Gastrocnemius medialis (tissue), 4 donors: Measurements from ENCODE around the gene RYR1. TPM values are rescaled to one million over a fixed set of nuclear protein-coding genes. Genes with fewer than 3 reads are reported as not detected.
"Not testable (repeated sequence)": the region's sequence is repeated elsewhere in the genome, so short reads cannot be mapped to it uniquely, and the experiment has no call there.

Experiments used
- ATAC-seq, 2 donors: fragments of 150-250 bp; one replicate each; pipeline ENCODE4 v1.9.1; 2016
- DNase-seq, 2 donors: peaks; one replicate each; pipeline ENCODE4 v3.0.0-alpha.2; 2019
- H3K27ac ChIP-seq, 4 donors: fragments of 200-600 bp; sonication (generic); 1 replicate in 1 of 4; 2 replicates in 3 of 4; pipeline ENCODE4 v1.5.1; 2016 to 2018; ENCODE audit warnings: mild to moderate bottlenecking in 2 of 4, moderate library complexity in 1 of 4
- H3K27me3 ChIP-seq, 3 donors: fragments of 200-600 bp; sonication (generic) in 2 of 3; 1 replicate in 1 of 3; 2 replicates in 2 of 3; pipeline versions ENCODE4 v1.5.1 to v1.6.0; 2016 to 2019; ENCODE audit warnings: mild to moderate bottlenecking in 1 of 3, moderate library complexity in 1 of 3
- H3K36me3 ChIP-seq, 2 donors: fragments of 200-600 bp; sonication (generic) in 1 of 2; one replicate each; pipeline ENCODE4 v1.5.1; 2017 to 2018
- H3K4me1 ChIP-seq, 2 donors: fragments of 200-600 bp; sonication (generic) in 1 of 2; one replicate each; pipeline ENCODE4 v1.5.1; 2016 to 2017; ENCODE audit warnings: mild to moderate bottlenecking in 2 of 2
- H3K4me3 ChIP-seq, 4 donors: fragments of 200-600 bp; sonication (generic) in 3 of 4; 1 replicate in 1 of 4; 2 replicates in 3 of 4; pipeline ENCODE4 v1.5.1; 2016 to 2019; ENCODE audit warnings: mild to moderate bottlenecking in 2 of 4
- H3K9me3 ChIP-seq, 3 donors: fragments of 200-600 bp; sonication (generic) in 2 of 3; 1 replicate in 1 of 3; 2 replicates in 2 of 3; pipeline ENCODE4 v1.5.1; 2016 to 2019
- POLR2A ChIP-seq, 2 donors: fragments of 450-650 bp; IDR thresholded peaks; one replicate each; pipeline ENCODE4 v1.6.1; 2017; ENCODE audit warnings: antibody characterized with exemption in 2 of 2, mild to moderate bottlenecking in 2 of 2, moderate library complexity in 2 of 2
- in situ Hi-C, 4 donors: fragments of 200-750 bp; cut with MboI; loops; one replicate each; pipeline versions ENCODE4 v1.15.0 to v1.8.0; 2017; ENCODE audit warnings: low sequenced_read_pairs in 4 of 4
- intact Hi-C: fragments of 100-400 bp; cut with DNase I; formaldehyde crosslinking; loops from one replicate; pipeline ENCODE4 v1.15.1; 2023; ENCODE audit warnings: low total_unique reads
- total RNA-seq, 4 donors: library from RNA; depleted of rRNA; stranded (reverse); fragments of >200 nt; gene quantifications; one replicate each; pipeline versions ENCODE4 v1.1.0 to v1.2.3, GENCODE V29; 2016
- TF ChIP-seq, protein P1 (sequence below), 5 experiments: fragments of 450-650 bp in 3 of 5; fragments of 200-600 bp in 2 of 5; sonication (generic) in 2 of 5; IDR thresholded peaks in 4 of 5; conservative IDR thresholded peaks in 1 of 5; 1 replicate in 4 of 5; 2 replicates in 1 of 5; pipeline ENCODE4 v1.5.1; 2016 to 2019; ENCODE audit warnings: antibody characterized with exemption in 5 of 5, mild to moderate bottlenecking in 3 of 5, moderate library complexity in 3 of 5

Gene RYR1
- total RNA-seq, 4 donors from 2014 or later: 607 to 831 (median 724) TPM

DNA sequence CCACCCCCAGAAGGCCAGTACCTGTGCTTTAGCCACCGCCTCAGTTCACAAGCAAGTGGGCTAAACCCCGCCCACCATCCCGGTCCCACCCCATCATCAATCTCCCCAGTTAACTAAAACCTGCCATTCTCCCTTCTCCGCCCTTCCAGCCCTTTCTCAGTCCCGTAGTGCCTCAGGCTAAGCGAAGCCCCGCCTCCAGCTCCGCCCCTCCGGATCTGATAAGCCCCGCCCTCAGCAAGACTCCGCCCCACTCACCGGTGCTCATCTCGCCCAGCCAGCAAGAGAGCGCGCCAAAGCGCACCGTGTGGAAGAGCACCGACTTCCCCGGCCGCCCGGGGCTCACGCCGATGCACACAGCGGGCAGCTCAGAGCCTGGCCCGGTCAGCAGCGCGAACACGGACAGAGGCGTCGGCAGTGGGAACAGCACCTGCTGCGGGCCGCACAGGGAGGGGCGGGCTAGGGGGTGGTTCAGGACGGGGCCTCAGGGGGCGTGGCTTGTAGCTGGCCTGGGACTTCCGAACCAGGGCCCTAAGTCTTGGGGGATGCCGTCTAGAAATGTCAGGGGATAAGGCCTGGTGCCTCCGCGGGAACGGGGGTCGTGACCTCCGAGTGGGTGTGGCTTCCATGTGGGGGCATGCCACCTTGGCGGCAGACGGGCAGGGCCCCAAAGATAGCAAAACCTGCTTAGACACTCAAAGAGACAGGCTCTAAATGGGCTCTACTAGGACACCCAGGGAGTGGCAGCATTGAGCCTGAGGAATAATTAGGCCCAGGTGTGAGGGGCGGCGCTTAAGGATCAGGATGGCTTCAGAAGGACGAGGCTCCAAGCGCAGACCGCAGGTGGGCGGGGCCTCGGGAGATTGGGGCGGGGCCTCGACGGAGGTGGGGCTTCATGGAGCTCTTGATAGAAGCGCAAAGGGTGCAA is 162.8 kb downstream of the RYR1 start:
- H3K27ac ChIP-seq: peak overlapping the region in 3 of 4 donors; percentile 35 to 59 (median 52)
- H3K4me1 ChIP-seq: peaks cover 0 to 4% of the 10 kb centered on the region in 2 donors
- in situ Hi-C loops (no loop called here), intact Hi-C loops (loop anchor here (10.0 kb wide), 1 partner anchor 52 kb away; no protein-coding TSS in a partner anchor)
- no peaks in the 10 kb centered on the region for H3K9me3 ChIP-seq
- peaks cover 0 to 4% of the 10 kb centered on the region in 2 donors for H3K36me3 ChIP-seq
- TF ChIP-seq, protein P1, sequence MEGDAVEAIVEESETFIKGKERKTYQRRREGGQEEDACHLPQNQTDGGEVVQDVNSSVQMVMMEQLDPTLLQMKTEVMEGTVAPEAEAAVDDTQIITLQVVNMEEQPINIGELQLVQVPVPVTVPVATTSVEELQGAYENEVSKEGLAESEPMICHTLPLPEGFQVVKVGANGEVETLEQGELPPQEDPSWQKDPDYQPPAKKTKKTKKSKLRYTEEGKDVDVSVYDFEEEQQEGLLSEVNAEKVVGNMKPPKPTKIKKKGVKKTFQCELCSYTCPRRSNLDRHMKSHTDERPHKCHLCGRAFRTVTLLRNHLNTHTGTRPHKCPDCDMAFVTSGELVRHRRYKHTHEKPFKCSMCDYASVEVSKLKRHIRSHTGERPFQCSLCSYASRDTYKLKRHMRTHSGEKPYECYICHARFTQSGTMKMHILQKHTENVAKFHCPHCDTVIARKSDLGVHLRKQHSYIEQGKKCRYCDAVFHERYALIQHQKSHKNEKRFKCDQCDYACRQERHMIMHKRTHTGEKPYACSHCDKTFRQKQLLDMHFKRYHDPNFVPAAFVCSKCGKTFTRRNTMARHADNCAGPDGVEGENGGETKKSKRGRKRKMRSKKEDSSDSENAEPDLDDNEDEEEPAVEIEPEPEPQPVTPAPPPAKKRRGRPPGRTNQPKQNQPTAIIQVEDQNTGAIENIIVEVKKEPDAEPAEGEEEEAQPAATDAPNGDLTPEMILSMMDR (IDR thresholded peaks at IDR 0.05 in 4 of 5, conservative IDR thresholded peaks at IDR 0.05 in 1 of 5): no peak
- TF ChIP-seq POLR2A (IDR thresholded peaks at IDR 0.05): peak in 1 of 2 donors; percentile 14
- peak overlapping the region in 3 of 4 donors; percentile 9 to 56 (median 16) for H3K4me3 ChIP-seq
- no peaks in the 10 kb centered on the region for H3K27me3 ChIP-seq
- peak; percentile 78 to 84 for ATAC-seq
- DNase-seq: peak; percentile 62 to 83

DNA sequence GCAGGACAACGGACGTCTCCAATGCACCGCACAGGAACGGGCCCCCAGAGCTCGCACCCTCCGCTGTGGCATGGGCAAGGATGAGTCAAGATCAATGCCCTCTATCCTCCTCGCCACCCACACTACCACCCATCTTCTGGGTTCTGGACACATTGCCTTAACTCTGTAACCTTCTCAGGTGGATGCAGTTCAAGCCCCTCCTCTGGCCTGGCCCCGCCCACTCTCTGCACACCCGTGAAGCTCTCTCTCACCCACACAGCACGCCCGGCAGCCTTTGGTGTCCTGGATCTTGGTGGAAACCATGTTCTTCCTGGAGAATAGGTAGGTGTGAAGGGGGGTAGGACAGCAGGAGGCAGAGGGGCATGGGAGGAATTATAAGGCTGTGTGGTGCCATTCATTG is 163.6 kb downstream of the RYR1 start:
- intact Hi-C loops: loop anchor here (10.0 kb wide), 1 partner anchor 52 kb away; no protein-coding TSS in a partner anchor

DNA sequence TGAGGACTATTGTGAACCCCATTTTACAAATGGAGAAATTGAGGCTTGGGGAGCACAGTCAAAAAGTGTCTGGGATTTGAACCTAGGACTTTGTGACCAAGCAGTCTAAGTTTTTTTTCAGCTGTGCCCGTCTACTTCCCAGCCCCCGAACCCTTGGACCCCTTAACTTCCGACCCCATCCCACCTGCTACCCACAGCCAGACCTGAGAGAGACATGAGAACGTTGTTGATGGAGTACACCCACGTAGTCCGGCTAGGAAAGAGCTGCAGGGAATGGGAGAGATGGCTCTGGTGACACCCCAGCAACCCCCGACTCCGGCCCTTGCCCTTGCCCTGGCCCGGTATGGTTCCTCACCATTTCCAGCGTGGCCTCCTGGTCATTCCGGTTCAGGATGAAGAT is 166.2 kb downstream of the RYR1 start:
- intact Hi-C loops: loop anchor here (10.0 kb wide), 1 partner anchor 55 kb away; no protein-coding TSS in a partner anchor
- in situ Hi-C loops: no loop called here

More for the DNA sequence above, 163.6 kb downstream of the RYR1 start:
- no peak for ATAC-seq
- no peak for DNase-seq
- Histone ChIP-seq H3K27ac (no peak overlapping the region), H3K27me3 (no peaks in the 10 kb centered on the region), H3K4me1 (peaks cover 0 to 4% of the 10 kb centered on the region in 2 donors), H3K4me3 (no peak overlapping the region), H3K9me3 (no peaks in the 10 kb centered on the region), H3K36me3 (no peaks in the 10 kb centered on the region)
- in situ Hi-C loops: no loop called here
- TF ChIP-seq, protein P1 (IDR thresholded peaks at IDR 0.05 in 4 of 5, conservative IDR thresholded peaks at IDR 0.05 in 1 of 5): no peak
- TF ChIP-seq POLR2A (IDR thresholded peaks at IDR 0.05): no peak

DNA sequence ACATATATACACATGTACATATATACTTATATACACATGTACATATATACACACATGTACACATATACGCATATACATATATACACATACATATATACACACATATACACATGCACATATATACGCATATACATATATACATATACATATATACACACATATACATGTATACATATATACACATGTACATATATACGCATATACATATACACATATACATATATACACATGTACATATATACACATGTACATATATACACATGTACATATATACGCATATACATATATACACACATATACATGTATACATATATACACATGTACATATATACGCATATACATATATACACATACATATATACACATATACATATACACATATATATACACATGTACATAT is 169.4 kb downstream of the RYR1 start:
- H3K4me1 ChIP-seq, H3K9me3 ChIP-seq, H3K27ac ChIP-seq, in situ Hi-C loops, ATAC-seq, H3K27me3 ChIP-seq, H3K4me3 ChIP-seq, intact Hi-C loops, H3K36me3 ChIP-seq, DNase-seq: not testable (repeated sequence)

More for the DNA sequence above, 166.2 kb downstream of the RYR1 start:
- DNase-seq: no peak
- no peak overlapping the region for H3K27ac ChIP-seq
- H3K4me3 ChIP-seq: no peak overlapping the region
- no peaks in the 10 kb centered on the region for H3K27me3 ChIP-seq
- peaks cover 0 to 4% of the 10 kb centered on the region in 2 donors for H3K4me1 ChIP-seq
- H3K36me3 ChIP-seq: no peaks in the 10 kb centered on the region
- no peaks in the 10 kb centered on the region for H3K9me3 ChIP-seq
- ATAC-seq: no peak
- TF ChIP-seq, protein P1 (IDR thresholded peaks at IDR 0.05 in 4 of 5, conservative IDR thresholded peaks at IDR 0.05 in 1 of 5): no peak
- no peak for TF ChIP-seq POLR2A (IDR thresholded peaks at IDR 0.05)

DNA sequence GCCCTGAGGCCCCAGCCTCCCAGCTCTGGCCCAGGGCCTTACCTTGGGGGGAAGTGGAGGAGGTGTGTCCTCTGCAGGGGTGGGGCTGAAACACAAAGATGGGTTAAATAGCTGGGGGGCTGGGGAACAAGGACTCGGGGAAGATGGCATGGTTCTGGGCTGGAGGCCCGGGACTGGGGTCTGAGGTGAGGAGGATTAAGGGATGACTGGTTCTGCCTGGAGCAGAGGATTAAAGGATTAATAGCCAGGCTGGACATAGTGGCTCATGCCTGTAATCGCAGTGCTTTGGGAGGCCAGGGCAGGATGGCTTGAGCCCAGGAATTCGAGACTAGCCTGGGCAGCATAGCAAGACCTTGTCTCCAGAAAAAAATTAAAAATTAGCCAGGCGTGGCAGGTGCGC is 172.6 kb downstream of the RYR1 start:
- Histone ChIP-seq H3K36me3 (no peaks in the 10 kb centered on the region), H3K4me3 (no peak overlapping the region), H3K9me3 (no peaks in the 10 kb centered on the region), H3K4me1 (no peaks in the 10 kb centered on the region), H3K27ac (no peak overlapping the region), H3K27me3 (no peaks in the 10 kb centered on the region)
- ATAC-seq: no peak
- intact Hi-C loops (no loop called here), in situ Hi-C loops (no loop called here)
- DNase-seq: no peak
- TF ChIP-seq, protein P1 (IDR thresholded peaks at IDR 0.05 in 4 of 5, conservative IDR thresholded peaks at IDR 0.05 in 1 of 5): no peak
- no peak for TF ChIP-seq POLR2A (IDR thresholded peaks at IDR 0.05)
